Central memory CD8-positive, alpha-beta T cell (primary cell): Measurements from ENCODE around the gene ME3.

Experiments used
- ATAC-seq: fragments of 150-1000 bp; cut with Tn5 transposase; replicated peaks from 2 replicates; pipeline ENCODE4 v1.10.0; 2022; ENCODE audit warnings: mild to moderate bottlenecking, moderate FRiP score, moderate number of reproducible peaks; ENCODE audit not compliant: poor library complexity, severe bottlenecking; ENCODE audit errors: extremely low read depth
- DNase-seq, 2 donors: peaks; one replicate each; pipeline ENCODE4 v3.0.0; 2021; ENCODE audit warnings: low spot score in 2 of 2
- H3K27ac Mint-ChIP-seq: one replicate; pipeline ENCODE4 v1.8.0; 2022; ENCODE audit warnings: low read depth, mild to moderate bottlenecking, moderate library complexity, mixed read lengths
- H3K27me3 Mint-ChIP-seq: one replicate; pipeline ENCODE4 v1.8.0; 2022; ENCODE audit warnings: mixed read lengths
- H3K36me3 Mint-ChIP-seq: one replicate; pipeline ENCODE4 v1.8.0; 2022; ENCODE audit warnings: mild to moderate bottlenecking, moderate library complexity, mixed read lengths; ENCODE audit not compliant: insufficient read depth
- H3K4me1 Mint-ChIP-seq: one replicate; pipeline ENCODE4 v1.8.0; 2022; ENCODE audit warnings: mixed read lengths
- H3K4me3 Mint-ChIP-seq: one replicate; pipeline ENCODE4 v1.8.0; 2022; ENCODE audit warnings: mild to moderate bottlenecking, moderate library complexity, mixed read lengths
- H3K9me3 Mint-ChIP-seq: one replicate; pipeline ENCODE4 v1.8.0; 2022; ENCODE audit warnings: mixed read lengths

The ME3 gene

DNA sequence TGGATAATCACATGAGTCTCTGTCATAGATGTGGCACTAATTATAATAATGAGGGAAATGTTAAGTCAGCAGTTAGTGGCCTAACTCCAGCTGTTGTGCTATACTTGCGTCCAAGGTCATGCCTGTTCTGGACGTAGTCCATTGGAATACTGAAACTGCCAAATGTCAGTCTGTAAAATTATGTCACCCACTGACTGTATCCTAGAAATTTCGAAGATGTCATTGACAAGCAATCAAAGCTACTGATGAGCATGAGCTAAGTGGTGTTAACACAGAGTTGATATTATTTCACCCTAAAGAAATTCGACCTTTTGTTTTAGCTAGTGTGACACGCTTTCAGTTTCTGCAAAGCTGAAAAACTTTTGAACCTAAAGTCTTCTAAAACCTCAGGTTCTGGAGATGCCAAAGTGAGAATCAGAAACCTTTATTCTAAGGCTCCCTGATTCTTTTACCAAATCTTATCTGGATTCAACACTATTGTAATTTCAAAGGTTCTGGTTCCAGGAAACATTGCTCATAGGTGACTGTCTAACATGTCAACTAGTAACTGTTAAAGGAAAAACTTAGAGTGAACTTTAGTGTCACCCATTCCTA is 14.9 kb upstream of the ME3 start:
- no peaks in the 10 kb centered on the region for H3K4me1 Mint-ChIP-seq
- peaks cover 17% of the 10 kb centered on the region for H3K27me3 Mint-ChIP-seq
- H3K4me3 Mint-ChIP-seq = no peak overlapping the region
- no peak for ATAC-seq
- no peak overlapping the region for H3K27ac Mint-ChIP-seq
- DNase-seq = no peak
- no peaks in the 10 kb centered on the region for H3K36me3 Mint-ChIP-seq
- H3K9me3 Mint-ChIP-seq = no peaks in the 10 kb centered on the region

- H3K4me1 Mint-ChIP-seq = no peaks in the 10 kb centered on the region
- no peak overlapping the region for H3K4me3 Mint-ChIP-seq
- H3K36me3 Mint-ChIP-seq = no peaks in the 10 kb centered on the region
- DNase-seq (no peak), ATAC-seq (no peak)
- peaks cover 10% of the 10 kb centered on the region for H3K27me3 Mint-ChIP-seq
- no peak overlapping the region for H3K27ac Mint-ChIP-seq
- no peaks in the 10 kb centered on the region for H3K9me3 Mint-ChIP-seq
Observed at GRCh38 chr11:86686531-86686930, 14.1 kb upstream of the ME3 start.

DNA sequence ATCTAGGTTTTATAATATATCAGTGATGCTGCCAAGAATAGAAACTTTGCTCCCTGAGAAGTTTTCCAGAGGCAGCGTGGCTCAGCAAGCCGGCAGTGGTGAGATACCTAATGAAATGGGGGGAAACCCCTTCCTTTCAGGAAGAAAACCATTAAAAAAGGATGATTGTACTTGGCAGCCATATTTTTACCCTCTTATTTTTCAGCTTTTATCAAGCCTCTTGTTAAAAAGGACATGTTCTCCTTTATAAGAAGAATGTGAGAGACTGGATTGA is 9.0 kb upstream of the ME3 start:
- H3K4me1 Mint-ChIP-seq = no peaks in the 10 kb centered on the region
- ATAC-seq (no peak), DNase-seq (no peak)
- no peaks in the 10 kb centered on the region for H3K36me3 Mint-ChIP-seq
- no peak overlapping the region for H3K4me3 Mint-ChIP-seq
- H3K27me3 Mint-ChIP-seq = peaks cover 7% of the 10 kb centered on the region
- no peak overlapping the region for H3K27ac Mint-ChIP-seq
- no peaks in the 10 kb centered on the region for H3K9me3 Mint-ChIP-seq

DNA sequence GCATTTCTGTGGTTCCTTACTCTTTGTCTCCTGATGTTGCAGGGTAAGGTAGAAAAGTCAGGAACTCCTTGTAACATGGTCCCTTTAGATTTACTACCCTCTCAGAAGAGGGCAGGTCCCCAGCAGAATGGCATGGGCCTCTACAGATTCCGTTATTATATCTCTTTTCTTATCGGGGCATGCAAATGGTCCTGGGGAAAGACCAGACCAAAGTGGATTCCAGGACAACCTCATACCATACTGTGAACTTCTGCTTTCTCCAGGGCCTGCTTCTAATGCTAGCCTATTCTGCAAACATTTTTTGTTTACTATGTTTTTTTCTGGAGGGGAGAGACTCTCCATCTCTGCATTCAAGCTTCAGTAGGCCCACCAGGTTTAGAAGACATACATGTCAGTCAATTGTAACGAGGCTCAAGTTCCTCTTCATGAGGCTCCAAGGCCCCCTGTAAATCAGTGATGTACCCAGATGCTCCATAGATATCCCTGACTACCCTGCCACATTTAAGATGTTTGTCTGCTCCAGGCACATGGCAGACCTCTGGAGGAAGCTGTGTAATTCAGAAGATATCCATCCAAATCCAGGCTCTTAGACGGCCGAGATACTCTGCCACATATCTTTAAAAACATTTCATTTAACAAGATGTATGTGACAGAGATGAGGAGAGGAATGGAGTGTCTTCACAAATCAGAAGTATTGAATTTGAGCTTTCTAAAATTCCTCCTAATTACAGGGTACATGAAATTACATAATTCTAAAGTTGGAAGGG is 8.5 kb upstream of the ME3 start:
- H3K27me3 Mint-ChIP-seq = peaks cover 7% of the 10 kb centered on the region
- H3K9me3 Mint-ChIP-seq = no peaks in the 10 kb centered on the region
- no peak for ATAC-seq
- H3K4me3 Mint-ChIP-seq = no peak overlapping the region
- H3K4me1 Mint-ChIP-seq = no peaks in the 10 kb centered on the region
- H3K27ac Mint-ChIP-seq = peak overlapping the region; percentile 33
- no peak for DNase-seq
- no peaks in the 10 kb centered on the region for H3K36me3 Mint-ChIP-seq

- Mint-ChIP-seq H3K27me3 (peaks cover 7% of the 10 kb centered on the region), H3K4me3 (no peak overlapping the region), H3K9me3 (no peaks in the 10 kb centered on the region), H3K27ac (no peak overlapping the region), H3K4me1 (no peaks in the 10 kb centered on the region), H3K36me3 (no peaks in the 10 kb centered on the region)
- DNase-seq = no peak
- ATAC-seq = no peak
Observed at GRCh38 chr11:86678823-86679222, 6.4 kb upstream of the ME3 start.

DNA sequence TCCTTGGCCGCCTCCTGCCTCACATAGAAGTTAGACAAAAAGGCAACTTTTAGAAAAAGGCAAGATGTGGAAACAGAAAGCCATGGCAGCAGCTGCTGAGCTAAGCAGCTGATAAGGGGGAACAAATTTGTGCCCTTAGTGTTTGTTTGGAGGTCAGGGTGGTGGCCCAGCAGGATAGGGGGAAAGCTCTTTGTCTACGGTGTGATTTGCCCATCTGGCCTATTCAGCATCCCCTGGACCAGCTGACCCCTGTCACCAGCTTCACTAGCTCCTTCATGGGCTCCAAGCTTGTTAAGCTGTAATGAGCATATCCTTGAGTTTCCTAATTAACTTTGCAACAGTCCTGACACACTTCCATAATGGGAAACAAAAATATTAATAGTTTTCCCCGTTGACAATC is 5.9 kb upstream of the ME3 start:
- H3K9me3 Mint-ChIP-seq = no peaks in the 10 kb centered on the region
- H3K4me3 Mint-ChIP-seq = no peak overlapping the region
- peaks cover 6% of the 10 kb centered on the region for H3K27me3 Mint-ChIP-seq
- DNase-seq (no peak), ATAC-seq (no peak)
- no peaks in the 10 kb centered on the region for H3K4me1 Mint-ChIP-seq
- H3K27ac Mint-ChIP-seq = no peak overlapping the region
- H3K36me3 Mint-ChIP-seq = no peaks in the 10 kb centered on the region

- Mint-ChIP-seq H3K4me3 (no peak overlapping the region), H3K27ac (no peak overlapping the region), H3K4me1 (no peaks in the 10 kb centered on the region), H3K27me3 (no peaks in the 10 kb centered on the region), H3K36me3 (no peaks in the 10 kb centered on the region), H3K9me3 (no peaks in the 10 kb centered on the region)
- DNase-seq (no peak), ATAC-seq (no peak)
Observed at GRCh38 chr11:86676533-86677154, 4.2 kb upstream of the ME3 start.

GRCh38 chr11:86676010-86676409 is 3.6 kb upstream of the ME3 start:
- H3K27me3 Mint-ChIP-seq = no peaks in the 10 kb centered on the region
- no peaks in the 10 kb centered on the region for H3K36me3 Mint-ChIP-seq
- peaks cover 5% of the 10 kb centered on the region for H3K4me1 Mint-ChIP-seq
- no peak overlapping the region for H3K4me3 Mint-ChIP-seq
- no peak for ATAC-seq
- no peaks in the 10 kb centered on the region for H3K9me3 Mint-ChIP-seq
- H3K27ac Mint-ChIP-seq = no peak overlapping the region
- DNase-seq = no peak

DNA sequence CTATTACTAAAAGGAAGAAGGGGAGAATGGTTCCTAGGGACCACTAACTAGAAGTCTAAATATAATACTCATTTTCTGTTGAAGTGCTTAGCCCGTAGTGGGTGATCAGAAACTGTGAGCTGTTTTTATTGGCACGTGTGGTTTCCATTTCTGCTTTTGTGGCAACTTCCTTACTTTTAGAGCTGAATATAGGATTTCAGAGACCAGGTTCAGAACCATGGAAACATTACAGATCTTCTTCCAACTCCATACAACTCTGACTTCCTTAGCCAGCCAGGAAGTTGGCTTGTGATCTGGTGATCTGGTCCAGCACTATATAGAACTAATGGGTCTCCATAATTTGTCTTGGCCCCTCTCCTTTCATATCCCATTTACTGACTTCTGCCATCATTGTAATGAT is 2.6 kb upstream of the ME3 start:
- Mint-ChIP-seq H3K4me1 (peaks cover 6% of the 10 kb centered on the region), H3K9me3 (no peaks in the 10 kb centered on the region)

DNA sequence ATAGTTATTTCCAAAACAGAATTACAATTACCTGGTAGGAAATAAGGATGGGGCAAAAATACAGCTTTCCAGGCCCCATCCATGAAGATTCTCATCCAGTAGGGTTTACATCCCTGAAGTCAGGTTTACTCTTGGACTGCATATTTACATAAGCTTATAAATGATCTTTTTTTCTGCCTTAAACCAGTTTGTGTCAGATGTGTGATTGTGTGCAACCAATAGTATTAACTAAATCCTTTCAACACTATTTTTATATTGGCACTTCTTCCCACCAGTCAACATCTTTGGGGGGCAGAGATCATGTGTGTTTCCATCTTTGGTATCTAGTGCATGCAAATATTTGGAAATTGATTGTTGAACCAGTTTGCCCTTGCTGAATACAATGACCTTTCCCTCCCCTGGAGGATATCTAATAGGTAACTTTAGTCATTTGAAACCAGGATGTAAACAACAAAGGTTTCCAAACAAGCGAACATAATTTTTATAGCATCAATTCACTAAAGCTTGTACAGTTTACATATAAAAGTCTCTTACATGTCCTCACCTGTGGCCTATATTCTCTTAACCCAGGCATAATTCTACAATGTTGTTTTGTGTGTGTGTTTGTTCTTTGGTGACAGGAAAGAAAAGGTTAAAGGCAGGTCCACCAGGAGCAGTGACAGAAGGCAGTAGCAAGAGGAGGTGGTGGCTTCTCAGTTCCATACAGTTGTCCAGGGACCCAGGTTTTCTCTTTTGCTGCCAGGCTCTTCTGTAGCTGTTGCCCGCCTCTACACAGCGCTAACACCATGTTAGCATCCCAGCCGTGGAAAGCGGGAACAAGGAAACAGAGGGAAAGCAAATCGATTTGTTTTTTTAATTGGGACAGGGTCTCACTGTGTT is 1.7 kb upstream of the ME3 start:
- Mint-ChIP-seq H3K4me3 (no peak overlapping the region), H3K27ac (no peak overlapping the region), H3K4me1 (peaks cover 6% of the 10 kb centered on the region), H3K27me3 (no peaks in the 10 kb centered on the region), H3K36me3 (no peaks in the 10 kb centered on the region), H3K9me3 (no peaks in the 10 kb centered on the region)
- DNase-seq (no peak), ATAC-seq (no peak)

More for the DNA sequence above, 2.6 kb upstream of the ME3 start:
- ATAC-seq = no peak
- no peak overlapping the region for H3K4me3 Mint-ChIP-seq
- DNase-seq = no peak
- H3K36me3 Mint-ChIP-seq = no peaks in the 10 kb centered on the region
- no peak overlapping the region for H3K27ac Mint-ChIP-seq
- H3K27me3 Mint-ChIP-seq = no peaks in the 10 kb centered on the region

- ATAC-seq (no peak), DNase-seq (no peak)
- peak overlapping the region; percentile 52 for H3K4me3 Mint-ChIP-seq
- no peaks in the 10 kb centered on the region for H3K36me3 Mint-ChIP-seq
- no peaks in the 10 kb centered on the region for H3K27me3 Mint-ChIP-seq
- no peaks in the 10 kb centered on the region for H3K9me3 Mint-ChIP-seq
- H3K4me1 Mint-ChIP-seq = peaks cover 6% of the 10 kb centered on the region
- no peak overlapping the region for H3K27ac Mint-ChIP-seq
Observed at GRCh38 chr11:86673055-86673843, 833 bp upstream of the ME3 start.

DNA sequence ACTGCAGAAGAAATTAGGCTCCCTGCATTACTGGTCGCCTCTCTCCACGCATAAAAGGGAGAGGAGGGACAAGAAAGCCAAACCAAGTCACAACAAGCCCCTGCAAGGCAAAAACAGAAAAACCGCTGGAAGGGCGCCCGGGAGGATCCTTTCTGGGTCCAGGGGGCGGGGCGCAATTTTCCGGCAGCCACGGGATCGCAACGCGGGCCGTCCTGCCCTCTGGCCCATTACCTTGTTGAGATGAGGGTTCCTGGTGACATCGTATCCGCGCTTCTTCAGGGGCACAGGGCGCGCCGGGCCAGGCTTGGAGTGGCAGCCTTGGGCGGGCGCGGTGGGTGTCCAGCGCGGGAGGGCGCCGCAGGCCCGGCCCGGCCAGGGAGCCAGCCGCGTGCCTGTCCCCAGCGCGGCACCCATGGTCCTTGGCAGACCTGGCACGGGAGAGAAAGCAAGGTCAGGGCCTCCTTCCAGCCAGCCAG is 847 bp downstream of the ME3 start:
- H3K27me3 Mint-ChIP-seq = no peaks in the 10 kb centered on the region
- H3K9me3 Mint-ChIP-seq = no peaks in the 10 kb centered on the region
- no peak overlapping the region for H3K27ac Mint-ChIP-seq
- DNase-seq = peak in 1 of 2 donors; percentile 12
- peaks cover 6% of the 10 kb centered on the region for H3K4me1 Mint-ChIP-seq
- no peak for ATAC-seq
- H3K36me3 Mint-ChIP-seq = no peaks in the 10 kb centered on the region
- peak overlapping the region; percentile 52 for H3K4me3 Mint-ChIP-seq
